ENCODE data around the gene IFRD1. TPM values are rescaled to one million over a fixed set of nuclear protein-coding genes. Genes with fewer than 3 reads are reported as not detected.

IFRD1 gene
- total RNA-seq, 5 donors from 2014 or later (not counting 1 experiment from before 2014, with no cell fraction given) = 45.0 to 268 (median 52.1) TPM

- POLR2A ChIA-PET = interaction anchor here in 1 of 2 donors (0.7 kb wide), 1 partner anchor 274 kb away, joined by 17 read pairs; no protein-coding TSS in a partner anchor
- no CpG with 5 or more reads among the region's 2 CpGs for WGBS (ENCODE audit: insufficient coverage)
- no peak overlapping the region for H3K27ac Mint-ChIP-seq
Observed at GRCh38 chr7:112497481-112497880, 47.2 kb downstream of the IFRD1 start.

DNA sequence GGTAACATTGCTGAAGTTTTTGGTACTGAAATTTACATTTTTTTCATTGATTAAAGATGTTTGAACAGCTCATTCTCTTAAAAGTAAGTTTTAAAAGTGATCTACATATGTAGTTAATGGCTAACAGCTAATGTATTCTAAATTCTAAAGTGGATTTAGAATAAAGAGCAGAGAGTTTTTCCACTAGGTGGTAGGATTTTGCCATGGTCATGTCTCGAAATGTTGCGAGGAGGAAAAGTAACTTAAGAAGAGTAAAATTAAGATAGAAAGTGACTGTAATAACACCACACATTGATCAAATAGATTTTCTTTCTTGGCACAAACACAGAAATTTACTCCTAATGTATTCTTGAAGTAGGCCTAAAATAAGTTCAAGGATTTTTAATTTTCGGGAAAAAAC is 50.4 kb downstream of the IFRD1 start:
- H3K9me3 Mint-ChIP-seq = no peaks in the 10 kb centered on the region
- H3K27me3 Mint-ChIP-seq = peaks cover 9 to 27% of the 10 kb centered on the region in 2 donors
- Histone ChIP-seq H3K9me3 (no peaks in the 10 kb centered on the region), H3K27me3 (replicated peaks in 1 of 2; ENCODE audit: control insufficient read depth in 2 of 2, extremely low read depth in 1 of 2, insufficient read depth in 2 of 2, low read length in 1 of 2) (peaks cover 0 to 5% of the 10 kb centered on the region in 2 experiments), H3K4me1 (ENCODE audit: control insufficient read depth in 1 of 2, extremely low read depth in 1 of 2, insufficient read depth in 2 of 2, low read length in 2 of 2) (no peaks in the 10 kb centered on the region), H3K36me3 (ENCODE audit: control insufficient read depth in 2 of 2, extremely low read depth in 1 of 2, insufficient read depth in 1 of 2, low read length in 1 of 2) (no peaks in the 10 kb centered on the region), H3K4me3 (ENCODE audit: control insufficient read depth in 1 of 2, extremely low read depth in 1 of 2, low read length in 1 of 2) (no peak overlapping the region), H3K27ac (ENCODE audit: low read length) (no peak overlapping the region)
- WGBS (ENCODE audit: insufficient coverage) = no CpG with 5 or more reads among the region's 3 CpGs
- no peak overlapping the region for H3K27ac Mint-ChIP-seq
- H3K4me3 Mint-ChIP-seq = no peak overlapping the region
- H3K36me3 Mint-ChIP-seq = no peaks in the 10 kb centered on the region
- DNase-seq = no peak
- no peaks in the 10 kb centered on the region for H3K4me1 Mint-ChIP-seq
- ChIA-PET POLR2A (interaction anchor here in 1 of 2 donors (0.7 kb wide), 1 partner anchor 757 kb away, joined by 3 read pairs; no protein-coding TSS in a partner anchor), CTCF (no interaction called here)
- no peak for ATAC-seq (replicated peaks in 1 of 4)

More at GRCh38 chr7:112497481-112497880, 47.2 kb downstream of the IFRD1 start:
- no peak for DNase-seq
- no peak for ATAC-seq (replicated peaks in 1 of 4)
- CTCF ChIA-PET = interaction anchor here (0.7 to 1.3 kb wide), 5 partner anchors 386 to 756 kb away, joined by 3 to 6 read pairs (median 4); no protein-coding TSS in a partner anchor
- Histone ChIP-seq H3K27ac (ENCODE audit: low read length) (no peak overlapping the region), H3K4me1 (ENCODE audit: control insufficient read depth in 1 of 2, extremely low read depth in 1 of 2, insufficient read depth in 2 of 2, low read length in 2 of 2) (no peaks in the 10 kb centered on the region), H3K36me3 (ENCODE audit: control insufficient read depth in 2 of 2, extremely low read depth in 1 of 2, insufficient read depth in 1 of 2, low read length in 1 of 2) (no peaks in the 10 kb centered on the region), H3K27me3 (replicated peaks in 1 of 2; ENCODE audit: control insufficient read depth in 2 of 2, extremely low read depth in 1 of 2, insufficient read depth in 2 of 2, low read length in 1 of 2) (no peaks in the 10 kb centered on the region), H3K4me3 (ENCODE audit: control insufficient read depth in 1 of 2, extremely low read depth in 1 of 2, low read length in 1 of 2) (no peak overlapping the region), H3K9me3 (no peaks in the 10 kb centered on the region)
- H3K9me3 Mint-ChIP-seq = no peaks in the 10 kb centered on the region
- peaks cover 6 to 13% of the 10 kb centered on the region in 2 donors for H3K27me3 Mint-ChIP-seq
- H3K36me3 Mint-ChIP-seq = no peaks in the 10 kb centered on the region
- no peak overlapping the region for H3K4me3 Mint-ChIP-seq
- no peaks in the 10 kb centered on the region for H3K4me1 Mint-ChIP-seq

GRCh38 chr7:112501801-112502503 is 51.7 kb downstream of the IFRD1 start:
- Histone ChIP-seq H3K36me3 (ENCODE audit: control insufficient read depth in 2 of 2, extremely low read depth in 1 of 2, insufficient read depth in 1 of 2, low read length in 1 of 2) (no peaks in the 10 kb centered on the region), H3K4me3 (ENCODE audit: control insufficient read depth in 1 of 2, extremely low read depth in 1 of 2, low read length in 1 of 2) (no peak overlapping the region), H3K4me1 (ENCODE audit: control insufficient read depth in 1 of 2, extremely low read depth in 1 of 2, insufficient read depth in 2 of 2, low read length in 2 of 2) (no peaks in the 10 kb centered on the region), H3K9me3 (no peaks in the 10 kb centered on the region), H3K27me3 (replicated peaks in 1 of 2; ENCODE audit: control insufficient read depth in 2 of 2, extremely low read depth in 1 of 2, insufficient read depth in 2 of 2, low read length in 1 of 2) (peaks cover 0 to 5% of the 10 kb centered on the region in 2 experiments), H3K27ac (ENCODE audit: low read length) (no peak overlapping the region)
- Mint-ChIP-seq H3K4me3 (no peak overlapping the region), H3K9me3 (no peaks in the 10 kb centered on the region), H3K4me1 (no peaks in the 10 kb centered on the region), H3K27ac (no peak overlapping the region), H3K36me3 (no peaks in the 10 kb centered on the region), H3K27me3 (peaks cover 7 to 21% of the 10 kb centered on the region in 2 donors)
- ATAC-seq (replicated peaks in 1 of 4) (no peak), DNase-seq (no peak)
- WGBS (ENCODE audit: insufficient coverage) = 86% methylated on average over 6 of the region's 7 CpGs
- ChIA-PET POLR2A (interaction anchor here in 1 of 2 donors (0.5 kb wide), 1 partner anchor 25 kb away, joined by 4 read pairs; no protein-coding TSS in a partner anchor), CTCF (no interaction called here)

- Histone ChIP-seq H3K36me3 (ENCODE audit: control insufficient read depth in 2 of 2, extremely low read depth in 1 of 2, insufficient read depth in 1 of 2, low read length in 1 of 2) (no peaks in the 10 kb centered on the region), H3K27me3 (replicated peaks in 1 of 2; ENCODE audit: control insufficient read depth in 2 of 2, extremely low read depth in 1 of 2, insufficient read depth in 2 of 2, low read length in 1 of 2) (peaks cover 0 to 5% of the 10 kb centered on the region in 2 experiments), H3K9me3 (no peaks in the 10 kb centered on the region), H3K4me1 (ENCODE audit: control insufficient read depth in 1 of 2, extremely low read depth in 1 of 2, insufficient read depth in 2 of 2, low read length in 2 of 2) (no peaks in the 10 kb centered on the region), H3K27ac (ENCODE audit: low read length) (no peak overlapping the region), H3K4me3 (ENCODE audit: control insufficient read depth in 1 of 2, extremely low read depth in 1 of 2, low read length in 1 of 2) (no peak overlapping the region)
- no peaks in the 10 kb centered on the region for H3K36me3 Mint-ChIP-seq
- WGBS (ENCODE audit: insufficient coverage) = 100% methylated on average over 1 of the region's 2 CpGs
- no peaks in the 10 kb centered on the region for H3K4me1 Mint-ChIP-seq
- POLR2A ChIA-PET = no interaction called here
- CTCF ChIA-PET = no interaction called here
- ATAC-seq (replicated peaks in 1 of 4) = no peak
- no peak for DNase-seq
- H3K27ac Mint-ChIP-seq = no peak overlapping the region
- no peak overlapping the region for H3K4me3 Mint-ChIP-seq
- no peaks in the 10 kb centered on the region for H3K9me3 Mint-ChIP-seq
- peaks cover 7 to 18% of the 10 kb centered on the region in 2 donors for H3K27me3 Mint-ChIP-seq
Observed at GRCh38 chr7:112502700-112503099, 52.4 kb downstream of the IFRD1 start.

DNA sequence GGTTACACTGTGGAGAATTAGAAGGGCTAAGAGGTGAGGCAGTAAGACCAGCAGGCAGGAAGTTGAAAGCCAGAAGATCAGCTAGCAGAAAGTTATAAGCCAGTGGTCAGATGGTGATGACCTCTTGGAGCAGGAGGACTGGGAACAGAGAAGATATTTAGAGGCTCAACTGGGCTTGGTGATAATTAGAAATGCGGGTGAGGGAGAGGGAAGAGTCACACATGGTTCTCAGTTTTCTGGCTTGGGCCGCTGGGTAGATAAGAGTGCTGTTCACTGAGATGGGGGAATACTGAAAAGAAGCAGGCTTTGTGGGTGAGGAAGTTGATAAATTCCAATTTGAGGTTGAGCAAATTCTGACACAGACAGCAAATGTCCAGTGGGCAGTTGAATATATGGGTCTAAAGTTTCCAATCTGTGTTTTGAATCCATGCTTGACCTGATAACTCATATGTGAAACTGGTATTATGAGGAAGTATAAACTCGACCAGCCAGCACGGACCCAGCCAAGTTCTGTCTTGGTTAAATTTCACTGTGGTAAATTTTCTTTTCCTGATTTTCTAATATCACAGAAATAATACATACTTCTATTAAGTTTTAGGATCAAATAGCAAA is 53.2 kb downstream of the IFRD1 start:
- Mint-ChIP-seq H3K9me3 (no peaks in the 10 kb centered on the region), H3K4me1 (no peaks in the 10 kb centered on the region), H3K27me3 (peaks cover 7 to 14% of the 10 kb centered on the region in 2 donors), H3K36me3 (no peaks in the 10 kb centered on the region), H3K4me3 (no peak overlapping the region), H3K27ac (no peak overlapping the region)
- H3K4me3 ChIP-seq (ENCODE audit: control insufficient read depth in 1 of 2, extremely low read depth in 1 of 2, low read length in 1 of 2) = no peak overlapping the region
- WGBS (ENCODE audit: insufficient coverage) = 77% methylated on average over 2 of the region's 4 CpGs
- DNase-seq = no peak
- no peak for ATAC-seq (replicated peaks in 1 of 4)
- no peaks in the 10 kb centered on the region for H3K9me3 ChIP-seq
- ChIA-PET POLR2A (no interaction called here), CTCF (no interaction called here)
- no peaks in the 10 kb centered on the region for H3K36me3 ChIP-seq (ENCODE audit: control insufficient read depth in 2 of 2, extremely low read depth in 1 of 2, insufficient read depth in 1 of 2, low read length in 1 of 2)
- H3K27me3 ChIP-seq (replicated peaks in 1 of 2; ENCODE audit: control insufficient read depth in 2 of 2, extremely low read depth in 1 of 2, insufficient read depth in 2 of 2, low read length in 1 of 2) = peaks cover 0 to 5% of the 10 kb centered on the region in 2 experiments
- H3K27ac ChIP-seq (ENCODE audit: low read length) = no peak overlapping the region
- no peaks in the 10 kb centered on the region for H3K4me1 ChIP-seq (ENCODE audit: control insufficient read depth in 1 of 2, extremely low read depth in 1 of 2, insufficient read depth in 2 of 2, low read length in 2 of 2)

GRCh38 chr7:112504093-112504695 is 53.9 kb downstream of the IFRD1 start:
- no peaks in the 10 kb centered on the region for H3K4me1 Mint-ChIP-seq
- no peak overlapping the region for H3K27ac Mint-ChIP-seq
- ChIA-PET CTCF (no interaction called here), POLR2A (no interaction called here)
- H3K36me3 Mint-ChIP-seq = no peaks in the 10 kb centered on the region
- no peaks in the 10 kb centered on the region for H3K36me3 ChIP-seq (ENCODE audit: control insufficient read depth in 2 of 2, extremely low read depth in 1 of 2, insufficient read depth in 1 of 2, low read length in 1 of 2)
- 94% methylated on average over 2 of the region's 5 CpGs for WGBS (ENCODE audit: insufficient coverage)
- H3K9me3 Mint-ChIP-seq = no peaks in the 10 kb centered on the region
- no peaks in the 10 kb centered on the region for H3K9me3 ChIP-seq
- ATAC-seq (replicated peaks in 1 of 4) (no peak), DNase-seq (no peak)
- H3K4me3 Mint-ChIP-seq = no peak overlapping the region
- H3K27me3 ChIP-seq (replicated peaks in 1 of 2; ENCODE audit: control insufficient read depth in 2 of 2, extremely low read depth in 1 of 2, insufficient read depth in 2 of 2, low read length in 1 of 2) = peaks cover 0 to 5% of the 10 kb centered on the region in 2 experiments
- no peak overlapping the region for H3K4me3 ChIP-seq (ENCODE audit: control insufficient read depth in 1 of 2, extremely low read depth in 1 of 2, low read length in 1 of 2)
- no peak overlapping the region for H3K27ac ChIP-seq (ENCODE audit: low read length)
- H3K27me3 Mint-ChIP-seq = peaks cover 7 to 14% of the 10 kb centered on the region in 2 donors
- H3K4me1 ChIP-seq (ENCODE audit: control insufficient read depth in 1 of 2, extremely low read depth in 1 of 2, insufficient read depth in 2 of 2, low read length in 2 of 2) = no peaks in the 10 kb centered on the region

All from T-cell (primary cell).